Measurements from ENCODE around the gene RFESD.
"Not testable (repeated sequence)": the region's sequence is repeated elsewhere in the genome, so short reads cannot be mapped to it uniquely, and the experiment has no call there.

RFESD gene

DNA sequence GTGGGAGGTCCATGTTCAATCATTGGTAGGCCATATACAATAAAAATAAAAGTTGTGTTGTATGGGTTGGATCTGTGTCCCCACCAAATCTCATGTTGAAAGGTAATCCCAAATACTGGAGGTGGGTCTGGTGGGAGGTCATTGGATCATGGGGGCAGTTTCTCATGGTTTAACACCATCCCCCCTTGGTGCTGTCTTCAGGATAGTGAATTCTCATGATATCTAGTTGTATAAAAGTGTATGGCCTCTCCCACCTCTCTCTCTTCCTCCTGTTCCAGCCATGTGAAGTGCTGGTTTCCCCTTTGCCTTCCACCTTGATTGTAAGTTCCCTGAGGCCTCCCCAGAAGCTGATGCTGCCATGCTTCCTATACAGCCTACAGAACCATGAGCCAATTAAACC lies 21.1 kb downstream of the RFESD start:
- DNase-seq, result no peak

DNA sequence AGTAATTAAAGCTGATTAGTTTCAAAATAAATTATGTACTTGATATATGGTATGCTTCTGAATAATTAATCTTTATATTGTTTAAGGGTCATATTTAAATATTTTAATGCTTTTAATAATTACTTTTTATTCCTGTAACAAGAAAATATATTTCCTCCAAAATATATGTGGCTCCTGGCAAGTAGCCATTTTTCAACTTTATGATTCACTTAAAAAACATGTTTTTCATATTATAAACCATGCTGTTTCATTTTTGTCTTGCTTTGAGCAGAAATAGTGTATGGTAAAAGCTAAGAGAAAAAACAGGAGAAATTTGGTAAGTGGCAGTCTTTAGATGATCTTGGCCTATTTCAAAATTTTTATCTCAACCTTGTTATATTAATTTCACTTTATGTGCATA lies 21.6 kb downstream of the RFESD start:
- DNase-seq, result no peak

DNA sequence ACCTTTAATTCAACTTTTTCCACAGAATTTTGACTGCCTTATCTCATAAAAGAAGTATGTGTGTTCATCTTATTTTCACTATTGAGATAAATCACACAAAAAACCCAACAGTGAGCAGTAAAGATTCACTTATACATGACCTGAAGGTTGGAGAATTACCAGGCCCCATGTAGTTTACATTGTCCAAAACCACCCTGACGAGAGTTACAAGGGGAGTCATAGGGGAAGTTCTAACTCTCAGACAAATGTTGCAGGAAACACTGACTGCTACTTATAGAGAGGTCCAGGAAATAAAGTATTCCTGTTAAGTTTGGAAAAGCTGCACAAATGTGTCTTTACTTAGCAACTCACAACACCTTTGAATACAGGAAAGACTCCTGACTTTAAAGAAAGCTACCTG lies 22.2 kb downstream of the RFESD start:
- peak; percentile 43 to 58 for DNase-seq

DNA sequence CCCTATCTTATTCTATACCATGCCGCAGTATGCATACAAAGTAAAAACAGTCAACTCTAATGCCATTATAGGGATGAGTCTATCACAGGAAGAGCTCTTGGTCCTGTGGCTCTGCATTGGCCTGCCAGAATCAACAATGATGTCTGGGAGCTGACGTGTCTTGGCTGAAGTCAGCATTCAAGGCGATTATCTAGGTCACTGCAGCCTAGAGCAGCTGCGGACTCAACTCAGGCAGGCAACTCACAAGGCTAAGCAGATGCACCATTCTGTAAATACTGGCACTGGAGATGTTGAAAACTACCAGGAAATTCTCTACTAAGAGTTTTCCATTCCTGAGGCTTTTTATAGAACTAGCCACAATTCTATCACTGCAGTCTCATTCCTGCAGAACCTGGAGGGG lies 23.0 kb downstream of the RFESD start:
- DNase-seq, result no peak

DNA sequence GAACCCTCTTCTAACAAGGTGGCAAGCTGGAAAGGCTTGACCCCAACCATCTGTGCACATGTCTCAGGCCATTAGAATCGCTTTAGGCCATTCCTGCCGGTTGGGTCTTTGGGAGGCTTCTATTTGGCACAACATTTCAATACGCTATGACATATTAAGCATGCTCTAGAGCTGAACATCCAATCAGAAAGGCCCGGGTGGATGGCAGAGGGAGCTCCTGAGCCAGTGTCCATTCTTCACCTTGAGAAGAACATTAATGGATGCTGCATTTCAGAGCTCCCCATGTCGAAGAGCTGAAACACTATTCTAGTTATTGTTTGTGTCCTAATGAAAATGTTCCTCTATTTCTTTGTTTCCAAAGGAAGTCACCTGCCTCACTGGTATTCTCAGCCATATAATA lies 23.4 kb downstream of the RFESD start:
- no peak for DNase-seq

DNA sequence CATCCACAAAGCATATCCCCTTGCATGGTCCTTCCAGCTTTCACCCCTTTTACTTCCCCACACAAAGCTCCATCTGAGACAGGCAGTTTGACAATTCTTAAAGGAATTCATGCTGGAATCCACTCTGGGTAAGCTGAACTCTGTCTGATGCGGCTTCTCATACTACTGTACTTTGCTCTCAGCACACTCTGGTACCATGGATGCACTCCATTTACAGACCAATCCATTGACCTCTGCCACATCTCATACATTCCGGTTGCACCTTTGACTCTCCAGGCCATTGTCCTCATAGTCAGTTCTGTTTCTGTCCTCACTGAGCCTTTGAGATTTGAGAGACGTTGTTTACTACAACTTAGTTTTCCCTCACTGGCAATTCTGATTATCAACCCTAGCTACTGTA lies 24.0 kb downstream of the RFESD start:
- DNase-seq, result no peak

DNA sequence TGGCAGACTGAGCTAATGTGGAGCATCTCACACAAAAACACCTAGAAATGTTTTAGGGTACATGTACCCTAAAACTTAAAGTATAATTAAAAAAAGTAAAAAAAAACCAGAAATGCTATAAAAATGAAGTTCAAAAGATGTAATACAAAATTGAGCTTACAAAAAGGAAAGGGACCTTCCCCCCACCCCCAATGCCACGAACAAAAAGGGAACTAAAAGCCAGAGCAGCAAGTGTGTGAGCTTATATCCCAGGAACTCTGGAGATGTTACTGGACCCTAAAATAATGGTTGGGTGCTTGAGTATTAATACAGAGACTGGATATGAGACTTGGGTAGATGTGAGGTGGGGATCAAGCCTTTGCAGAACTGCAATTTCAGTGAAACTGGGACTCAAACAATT lies 25.2 kb downstream of the RFESD start:
- peak; percentile 51 to 60 for DNase-seq

DNA sequence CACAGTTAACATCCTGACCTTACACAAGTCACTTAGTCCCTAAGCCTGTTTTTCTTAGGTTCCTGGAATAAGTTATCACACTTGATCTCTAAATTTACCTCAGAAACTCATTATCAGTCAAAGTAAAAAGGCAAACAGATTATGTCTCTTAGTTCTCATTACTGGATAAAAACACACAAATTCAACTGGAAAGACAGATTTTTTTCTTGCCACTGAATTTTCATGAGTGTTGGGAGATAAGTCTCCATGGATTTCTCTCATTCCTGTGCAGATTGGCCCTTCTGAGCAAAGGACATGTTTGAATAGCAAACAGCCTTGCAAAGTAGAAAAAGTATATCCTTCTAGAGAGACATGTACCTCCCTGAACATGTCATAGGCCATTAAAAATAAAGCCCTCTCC lies 26.1 kb downstream of the RFESD start:
- DNase-seq, result no peak

DNA sequence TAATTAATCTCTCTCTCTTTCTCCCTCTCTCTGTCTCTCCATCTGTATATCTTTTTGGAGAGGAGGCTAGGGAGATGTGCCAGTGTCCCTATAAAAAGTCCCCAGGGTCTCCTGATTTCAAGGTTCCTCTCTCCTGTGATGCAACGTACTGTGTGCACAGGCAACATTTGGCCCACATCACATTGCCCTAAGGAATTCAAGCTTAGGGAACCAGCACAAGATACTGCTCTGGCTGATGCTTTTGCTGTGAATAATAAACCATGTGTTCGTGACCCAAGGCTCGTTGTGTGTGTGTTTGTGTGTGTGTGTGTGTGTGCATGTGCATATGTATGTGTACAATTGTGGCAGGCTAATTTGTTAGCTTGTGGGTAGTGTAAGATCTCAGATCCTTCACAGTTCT lies 26.5 kb downstream of the RFESD start:
- DNase-seq, result no peak

DNA sequence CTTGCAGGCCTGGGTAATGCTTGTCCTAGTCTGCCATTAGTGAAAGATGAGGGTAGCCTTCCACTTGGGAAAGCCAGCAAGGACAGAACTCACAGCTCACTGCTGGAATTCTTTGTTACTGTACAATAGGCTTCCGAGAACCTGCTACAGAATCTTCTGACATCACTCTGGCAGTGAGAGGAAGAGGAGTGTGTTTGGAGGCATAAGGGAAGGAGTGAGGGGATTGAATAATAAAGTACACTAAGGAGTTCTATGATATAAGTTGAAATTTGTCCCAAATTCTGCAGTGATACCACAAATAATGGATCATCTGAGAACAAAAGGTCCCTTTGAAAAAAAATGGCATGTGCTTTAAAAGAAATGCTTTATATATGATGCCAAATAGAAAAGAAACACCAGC lies 36.3 kb downstream of the RFESD start, which contains the start of gene SPATA9:
TSS of gene SPATA9 (minus strand) at position 101 of the 400 bp plus-strand sequence. CDS start 137 bp downstream, outside the sequence.
- no peak for DNase-seq

DNA sequence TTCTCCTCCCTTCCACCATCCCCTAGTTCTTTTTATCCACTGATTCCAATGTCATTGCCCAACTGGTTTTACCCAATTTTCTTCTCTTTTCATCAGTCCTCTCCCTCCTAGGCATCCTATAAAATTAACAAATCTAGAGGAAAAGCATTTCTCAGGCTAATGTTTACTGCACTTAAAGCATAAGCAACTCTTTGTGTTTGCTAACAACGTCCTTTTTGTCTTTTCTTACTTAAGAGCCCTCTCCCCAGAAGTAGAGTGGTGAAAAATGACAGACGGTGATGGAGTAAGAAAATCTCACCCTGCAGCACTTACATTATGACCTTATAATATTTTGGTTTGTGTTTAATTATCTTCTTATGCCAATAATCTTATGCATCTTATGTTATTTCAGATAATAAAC lies 37.8 kb downstream of the RFESD start:
- DNase-seq, result no peak

DNA sequence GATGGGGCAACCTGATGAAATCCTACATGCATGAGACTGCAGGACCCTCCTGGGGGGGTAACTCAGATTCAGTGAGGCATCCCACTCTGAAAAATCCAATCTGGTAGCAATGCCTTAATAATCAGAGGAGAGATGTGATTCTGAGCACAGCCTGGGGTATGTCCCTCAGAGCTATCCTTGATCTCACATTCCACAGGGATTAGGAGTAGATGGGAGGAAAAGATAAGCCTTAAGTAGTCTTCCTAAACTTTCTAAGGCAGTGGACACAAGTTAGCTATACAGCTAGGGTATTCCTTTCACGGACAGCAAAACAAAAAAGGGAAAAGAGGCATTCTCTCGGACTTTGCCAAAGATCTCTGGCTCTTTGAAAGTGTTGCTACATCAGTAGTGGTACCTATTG lies 40.1 kb downstream of the RFESD start:
- DNase-seq, result no peak

DNA sequence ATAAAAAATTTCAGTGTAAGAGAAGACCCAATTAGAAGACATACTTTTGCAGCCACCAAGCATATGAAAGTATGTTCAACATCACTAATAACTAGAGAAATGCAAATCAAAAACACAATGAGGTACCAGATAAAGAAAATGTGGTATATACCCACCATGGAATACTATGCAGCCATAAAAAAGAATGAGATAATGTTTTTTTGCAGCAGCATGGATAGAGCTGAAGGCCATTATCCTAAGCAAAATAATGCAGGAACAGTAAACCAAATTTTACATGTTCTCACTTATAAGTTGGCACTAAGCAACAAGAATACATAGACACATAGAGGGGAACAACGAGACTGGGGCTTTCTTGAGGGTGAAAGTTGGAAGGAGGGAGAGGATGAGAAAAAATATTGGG lies 43.1 kb downstream of the RFESD start:
- DNase-seq, result no peak

DNA sequence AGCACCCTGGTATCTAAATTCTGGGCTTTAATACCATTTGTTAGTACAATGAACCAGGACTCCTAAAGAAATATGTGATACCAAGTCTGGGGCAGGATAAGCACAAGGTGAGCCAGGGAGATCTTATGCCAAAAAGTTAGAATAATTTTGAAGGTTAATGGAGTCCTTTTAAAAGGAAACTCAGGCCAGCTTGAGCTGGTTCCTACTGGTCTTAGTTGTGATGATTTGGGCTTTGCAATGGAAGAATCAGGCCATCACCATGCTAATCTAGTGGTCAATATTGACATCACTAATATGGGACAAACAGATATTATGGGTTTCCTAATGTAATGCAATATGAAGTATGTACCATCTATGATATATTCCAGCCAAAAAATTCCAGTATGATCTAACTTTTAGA lies 43.8 kb downstream of the RFESD start:
- DNase-seq, result no peak

DNA sequence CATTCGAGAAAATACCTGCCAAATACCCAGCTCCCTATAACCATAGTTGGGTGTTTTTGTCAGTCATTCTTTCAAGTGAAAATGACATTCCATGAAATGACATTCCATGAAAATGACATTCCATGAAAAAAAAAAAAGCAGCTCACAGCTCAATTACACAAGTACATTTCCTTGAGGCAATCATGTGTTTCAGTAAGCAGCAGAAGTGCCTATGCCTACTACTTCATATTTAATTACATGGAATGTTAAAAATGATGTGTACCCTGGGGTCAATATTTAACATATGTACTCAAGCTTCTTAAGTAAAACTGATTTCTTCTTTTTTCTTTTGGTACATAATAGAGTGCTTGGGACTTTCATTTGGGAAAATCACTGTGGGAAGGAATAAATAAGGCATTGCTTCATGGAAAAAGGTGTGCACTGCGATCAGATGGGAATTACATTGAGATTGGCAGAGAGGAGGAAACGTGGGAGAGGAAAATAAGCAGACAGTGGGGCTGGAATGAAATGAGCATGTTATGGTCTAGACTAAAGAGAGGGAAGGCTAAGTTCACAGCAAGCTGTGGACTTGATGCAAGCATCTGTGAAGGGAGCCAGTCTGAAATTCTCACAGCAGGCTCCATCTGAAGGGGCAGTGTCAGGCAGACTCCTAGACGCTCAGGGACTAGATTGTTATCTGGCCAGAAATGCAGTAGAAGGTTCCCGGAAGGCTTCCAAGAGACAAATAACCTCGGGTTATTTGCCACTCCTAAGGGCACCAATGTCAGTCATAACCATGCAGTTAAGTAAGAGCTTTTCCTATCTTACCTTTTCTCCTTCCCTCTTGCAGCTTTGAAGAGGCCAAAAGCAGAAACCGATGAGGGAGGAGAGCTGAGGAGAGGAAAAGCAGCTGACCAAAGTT lies 51.5 kb downstream of the RFESD start:
- no peak for DNase-seq

DNA sequence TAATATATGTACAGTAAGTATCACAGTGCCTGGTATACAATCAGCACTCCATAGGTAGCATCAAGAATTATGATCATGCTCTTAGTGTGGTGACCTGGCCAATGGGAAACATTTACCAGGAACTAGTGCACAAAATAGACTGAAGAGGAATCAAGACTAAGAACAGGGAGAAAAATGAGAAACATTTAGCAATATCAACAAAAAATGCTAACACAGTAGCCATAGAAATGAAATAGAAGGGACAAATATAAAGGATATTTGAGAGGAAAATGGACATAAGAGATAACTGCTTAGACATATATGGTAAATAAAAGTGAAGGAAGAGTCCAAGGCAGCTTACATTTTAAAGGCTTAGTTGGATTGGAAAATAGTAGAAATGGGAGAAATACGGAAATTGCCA lies 52.8 kb downstream of the RFESD start:
- no peak for DNase-seq

DNA sequence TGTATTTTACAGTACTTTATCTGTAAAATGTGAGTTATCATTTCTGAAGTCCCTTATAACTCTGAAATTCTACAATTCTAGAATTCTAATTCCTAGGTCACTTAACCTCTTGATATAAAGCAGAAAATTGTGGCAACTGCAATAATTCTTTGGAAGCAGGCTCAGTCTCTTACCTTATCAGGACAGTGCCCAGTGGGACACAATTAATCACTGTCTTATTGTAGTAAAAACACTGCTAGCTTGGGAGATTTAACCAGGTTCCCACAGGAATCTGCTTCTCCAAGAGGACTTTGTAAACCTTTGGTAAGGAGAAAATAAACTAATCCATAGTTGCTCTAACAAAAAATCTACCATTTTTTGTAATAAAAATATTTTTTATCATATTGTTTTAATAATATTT lies 54.5 kb downstream of the RFESD start:
- no peak for DNase-seq

DNA sequence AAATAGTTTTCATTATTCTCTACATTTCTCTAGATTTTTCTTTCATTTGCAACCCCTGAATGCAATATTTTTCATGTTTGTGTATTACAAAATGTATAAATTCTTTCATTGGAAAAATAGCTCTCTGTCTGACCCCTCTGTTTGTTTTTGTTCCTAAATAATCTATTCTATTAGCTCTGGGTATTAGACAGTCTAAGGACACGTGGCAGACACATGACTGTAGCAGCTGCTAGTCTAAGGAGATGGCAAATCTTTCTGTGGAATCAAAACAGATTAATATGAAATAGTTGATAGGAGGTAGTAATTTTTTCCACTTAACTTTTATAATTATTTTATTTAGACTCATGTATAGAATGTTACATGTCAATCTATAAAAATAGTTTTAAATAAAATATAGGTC lies 57.6 kb downstream of the RFESD start:
- no peak for DNase-seq

DNA sequence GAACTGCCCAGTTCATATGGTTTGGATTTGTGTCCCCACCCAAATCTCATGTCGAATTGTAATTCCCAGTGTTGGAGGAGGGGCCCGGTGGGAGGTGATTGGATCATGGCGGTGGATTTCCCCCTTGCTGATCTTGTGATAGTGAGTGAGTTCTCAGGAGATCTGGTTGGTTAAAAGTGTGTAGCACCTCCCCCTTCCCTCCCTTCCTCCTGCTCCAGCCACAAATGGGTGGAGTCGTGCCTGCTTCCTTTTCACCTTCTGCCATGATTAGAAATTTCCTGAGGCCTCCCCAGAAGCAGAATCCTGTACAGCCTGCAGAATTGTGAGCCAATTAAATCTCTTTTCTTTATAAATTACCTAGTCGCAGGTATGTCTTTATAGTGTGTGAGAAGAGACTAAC lies 59.6 kb downstream of the RFESD start:
- DNase-seq, result not testable (repeated sequence)

DNA sequence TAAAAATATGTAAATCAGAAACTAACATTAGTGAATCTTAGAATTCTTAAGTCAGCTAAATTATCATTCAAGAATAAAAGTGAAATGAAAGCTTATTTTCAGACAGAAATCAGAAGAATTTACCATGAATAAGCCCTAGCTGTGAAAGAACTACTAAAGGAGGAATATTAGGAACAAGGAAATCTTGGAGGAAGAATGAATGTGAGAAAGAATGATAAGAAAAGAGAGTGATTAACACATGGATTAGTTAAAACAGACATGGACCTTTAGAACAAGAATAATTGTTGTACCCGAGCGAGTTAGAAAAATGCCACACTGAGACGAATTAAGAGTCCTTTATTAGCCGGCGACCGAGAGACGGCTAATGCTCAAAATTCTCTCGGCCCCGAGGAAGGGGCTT lies 60.5 kb downstream of the RFESD start:
- DNase-seq, result no peak
